GM12873 (cell line): ENCODE results near the gene PRR13.

ENCODE experiments used
- CTCF ChIP-seq: IDR thresholded peaks from 2 replicates; pipeline ENCODE4 v1.5.1; 2012; ENCODE audit warnings: low read depth, mild to moderate bottlenecking, moderate library complexity, low read length, control low read depth; ENCODE audit not compliant: insufficient read depth; ENCODE audit errors: missing control alignments

PRR13 gene

GRCh38 chr12:53419756-53420155, 21.8 kb upstream of the PRR13 start:
- TF ChIP-seq CTCF: no peak

GRCh38 chr12:53423597-53423996, 17.9 kb upstream of the PRR13 start, which contains the start of gene AMHR2:
Gene AMHR2, plus strand, starts transcription at chr12:53423855. Its CDS starts 80 bp downstream, at chr12:53423935.
- no peak for TF ChIP-seq CTCF

GRCh38 chr12:53424626-53425514, 16.7 kb upstream of the PRR13 start:
- no peak for TF ChIP-seq CTCF

- no peak for TF ChIP-seq CTCF
Observed at GRCh38 chr12:53425515-53426150, 15.9 kb upstream of the PRR13 start.

GRCh38 chr12:53427905-53428594, 13.5 kb upstream of the PRR13 start:
- TF ChIP-seq CTCF: no peak

- no peak for TF ChIP-seq CTCF
Observed at GRCh38 chr12:53428741-53429140, 12.8 kb upstream of the PRR13 start.

- TF ChIP-seq CTCF: no peak
Observed at GRCh38 chr12:53430116-53430515, 11.4 kb upstream of the PRR13 start.
